ENCODE data around the gene ADAP1. TPM values are rescaled to one million over a fixed set of nuclear protein-coding genes. Genes with fewer than 3 reads are reported as not detected.
A peak's percentile ranks its signal among the peaks of the same experiment; 100 is the strongest.

ADAP1 gene
- total RNA-seq, 1 donor = 1.3 TPM

DNA sequence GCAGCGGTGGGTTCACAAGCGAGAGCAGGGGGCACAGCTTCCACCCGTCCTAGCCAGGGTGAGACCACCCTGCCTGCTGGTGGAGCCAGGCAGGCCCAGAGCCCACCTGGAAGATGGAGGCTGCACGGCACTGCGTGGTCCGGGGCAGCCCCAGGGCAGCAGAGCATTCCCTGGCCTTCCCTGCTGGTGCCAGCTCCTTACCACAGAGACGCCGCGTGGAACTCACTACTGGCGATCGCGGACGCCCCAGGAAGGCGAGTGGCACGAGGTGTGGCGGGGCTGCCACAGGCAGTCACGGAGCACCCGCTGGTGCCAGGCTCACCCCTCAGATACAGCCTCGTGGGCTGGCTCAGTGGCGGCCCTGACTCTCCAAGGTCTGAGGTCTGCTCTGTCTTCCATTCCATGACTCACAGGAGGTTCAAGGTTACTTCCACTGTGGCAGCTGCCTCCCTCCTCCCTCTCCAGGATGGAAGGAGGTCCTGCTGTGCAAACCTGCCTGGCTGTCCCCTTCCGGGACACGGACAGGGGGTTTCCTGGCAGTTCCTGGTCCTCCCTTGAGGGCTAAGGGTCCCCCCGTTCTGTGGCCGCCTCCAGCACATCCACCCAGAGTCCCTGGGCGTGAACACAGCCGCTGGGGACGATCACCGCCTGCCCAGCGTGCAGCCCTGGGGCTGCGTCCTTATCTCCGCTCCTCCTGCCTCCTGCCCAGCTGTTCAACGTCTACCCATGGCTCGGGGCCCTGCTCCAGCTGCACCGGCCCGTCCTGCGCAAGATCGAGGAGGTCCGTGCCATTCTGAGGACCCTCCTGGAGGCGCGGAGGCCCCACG lies 31.6 kb upstream of the ADAP1 start:
- H3K4me3 ChIP-seq (ENCODE audit: low read depth, low read length) = no peak overlapping the region
- TF ChIP-seq, protein P1, sequence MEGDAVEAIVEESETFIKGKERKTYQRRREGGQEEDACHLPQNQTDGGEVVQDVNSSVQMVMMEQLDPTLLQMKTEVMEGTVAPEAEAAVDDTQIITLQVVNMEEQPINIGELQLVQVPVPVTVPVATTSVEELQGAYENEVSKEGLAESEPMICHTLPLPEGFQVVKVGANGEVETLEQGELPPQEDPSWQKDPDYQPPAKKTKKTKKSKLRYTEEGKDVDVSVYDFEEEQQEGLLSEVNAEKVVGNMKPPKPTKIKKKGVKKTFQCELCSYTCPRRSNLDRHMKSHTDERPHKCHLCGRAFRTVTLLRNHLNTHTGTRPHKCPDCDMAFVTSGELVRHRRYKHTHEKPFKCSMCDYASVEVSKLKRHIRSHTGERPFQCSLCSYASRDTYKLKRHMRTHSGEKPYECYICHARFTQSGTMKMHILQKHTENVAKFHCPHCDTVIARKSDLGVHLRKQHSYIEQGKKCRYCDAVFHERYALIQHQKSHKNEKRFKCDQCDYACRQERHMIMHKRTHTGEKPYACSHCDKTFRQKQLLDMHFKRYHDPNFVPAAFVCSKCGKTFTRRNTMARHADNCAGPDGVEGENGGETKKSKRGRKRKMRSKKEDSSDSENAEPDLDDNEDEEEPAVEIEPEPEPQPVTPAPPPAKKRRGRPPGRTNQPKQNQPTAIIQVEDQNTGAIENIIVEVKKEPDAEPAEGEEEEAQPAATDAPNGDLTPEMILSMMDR (IDR thresholded peaks at IDR 0.05; ENCODE audit: insufficient read depth, low read depth, low read length) = no peak
- DNase-seq (ENCODE audit: low read depth) = peak; percentile 55

DNA sequence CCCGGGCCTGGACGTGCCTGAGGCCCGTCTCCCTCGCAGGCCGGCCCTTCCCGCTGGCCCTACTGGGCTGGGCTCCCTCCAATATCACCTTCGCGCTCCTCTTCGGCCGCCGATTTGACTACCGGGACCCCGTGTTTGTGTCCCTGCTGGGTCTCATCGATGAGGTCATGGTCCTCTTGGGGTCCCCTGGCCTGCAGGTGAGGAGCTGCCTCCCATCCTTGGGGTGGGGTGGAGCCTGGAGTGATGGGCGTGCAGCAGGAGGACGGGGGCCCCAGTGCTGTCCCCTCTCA lies 30.6 kb upstream of the ADAP1 start:
- no peak for DNase-seq (ENCODE audit: low read depth)
- TF ChIP-seq, protein P1 (IDR thresholded peaks at IDR 0.05; ENCODE audit: insufficient read depth, low read depth, low read length) = no peak
- no peak overlapping the region for H3K4me3 ChIP-seq (ENCODE audit: low read depth, low read length)

- TF ChIP-seq, protein P1 (IDR thresholded peaks at IDR 0.05; ENCODE audit: insufficient read depth, low read depth, low read length) = no peak
- no peak for DNase-seq (ENCODE audit: low read depth)
- H3K4me3 ChIP-seq (ENCODE audit: low read depth, low read length) = no peak overlapping the region
Observed at GRCh38 chr7:984361-985126, 30.1 kb upstream of the ADAP1 start.

GRCh38 chr7:983616-984071 lies 29.2 kb upstream of the ADAP1 start:
- TF ChIP-seq, protein P1 (IDR thresholded peaks at IDR 0.05; ENCODE audit: insufficient read depth, low read depth, low read length) = no peak
- DNase-seq (ENCODE audit: low read depth) = no peak

GRCh38 chr7:983004-983615 lies 28.6 kb upstream of the ADAP1 start, which contains the start of gene CYP2W1:
CYP2W1 (plus strand) TSS chr7:983181; CDS start chr7:983212, 31 bp downstream.
- no peak within 1 kb of the TSS for H3K4me3 ChIP-seq (ENCODE audit: low read depth, low read length)
- TF ChIP-seq, protein P1 (IDR thresholded peaks at IDR 0.05; ENCODE audit: insufficient read depth, low read depth, low read length) = no peak
- DNase-seq (ENCODE audit: low read depth) = no peak

More at GRCh38 chr7:983616-984071, 29.2 kb upstream of the ADAP1 start:
- H3K4me3 ChIP-seq (ENCODE audit: low read depth, low read length) = no peak overlapping the region

DNA sequence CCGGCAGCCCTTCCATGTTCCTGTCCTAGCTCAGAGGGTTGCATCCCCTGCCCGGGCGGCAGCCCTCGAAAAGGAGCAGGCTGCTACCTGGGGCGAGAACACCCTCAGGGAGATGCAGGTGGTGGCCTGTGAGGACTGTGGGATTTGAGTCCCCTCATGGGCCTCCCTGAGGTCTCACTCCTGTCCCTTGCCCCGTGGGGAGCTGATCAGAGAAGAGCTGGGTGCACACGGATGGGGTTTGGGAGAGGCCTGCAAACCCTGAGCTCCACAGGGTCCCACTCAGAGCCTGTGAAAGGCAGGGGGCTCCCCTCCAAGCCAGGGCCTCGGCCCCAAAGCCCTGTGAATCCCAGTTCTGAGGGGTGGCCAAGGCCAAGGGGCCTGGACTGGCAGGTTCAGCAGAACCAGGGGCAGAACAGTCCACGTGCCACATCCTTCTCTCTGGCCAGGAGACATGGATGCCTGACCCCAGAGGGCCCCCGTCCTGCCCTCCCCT lies 28.1 kb upstream of the ADAP1 start:
- TF ChIP-seq, protein P1 (IDR thresholded peaks at IDR 0.05; ENCODE audit: insufficient read depth, low read depth, low read length) = no peak
- H3K4me3 ChIP-seq (ENCODE audit: low read depth, low read length) = no peak overlapping the region
- no peak for DNase-seq (ENCODE audit: low read depth)

Data from fibroblast of villous mesenchyme (primary cell).